Fibroblast of skin of abdomen (primary cell): ENCODE data around the gene CNGA2. TPM values are rescaled to one million over a fixed set of nuclear protein-coding genes. Genes with fewer than 3 reads are reported as not detected.

Experiments used
- DNase-seq: peaks from one replicate; pipeline ENCODE4 v3.0.0-alpha.2; 2013
- polyA plus RNA-seq, 2 experiments: library from polyadenylated mRNA; unstranded; fragments of 120-200 nt; gene quantifications; one replicate each; pipeline ENCODE4 v1.2.1, GENCODE V29; 2013; ENCODE audit not compliant: insufficient read length in 2 of 2

The CNGA2 gene
- polyA plus RNA-seq (2013, experiment 1 of 2; ENCODE audit: insufficient read length), result not detected
- not detected for polyA plus RNA-seq (2013, experiment 2 of 2; ENCODE audit: insufficient read length)

GRCh38 chrX:151734446-151734845 lies at the start of gene CNGA2:
CNGA2 (plus strand) TSS chrX:151734746; CDS start chrX:151738484, 3,738 bp downstream.
- no peak for DNase-seq

- DNase-seq, result no peak
Measured at GRCh38 chrX:151687635-151688034, 46.9 kb upstream of the CNGA2 start.

- DNase-seq, result no peak
Measured at GRCh38 chrX:151688695-151689094, 45.9 kb upstream of the CNGA2 start.

GRCh38 chrX:151692825-151693224 lies 41.7 kb upstream of the CNGA2 start:
- no peak for DNase-seq

GRCh38 chrX:151694121-151694520 lies 40.4 kb upstream of the CNGA2 start:
- DNase-seq, result no peak

GRCh38 chrX:151694661-151695582 lies 39.6 kb upstream of the CNGA2 start, which contains the start of gene PRRG3:
PRRG3 (plus strand) TSS chrX:151695458; CDS start chrX:151698815, 3,357 bp downstream.
- no peak for DNase-seq

- DNase-seq, result no peak
Measured at GRCh38 chrX:151695583-151696340, 38.8 kb upstream of the CNGA2 start.

GRCh38 chrX:151697082-151697481 lies 37.5 kb upstream of the CNGA2 start:
- peak; percentile 10 for DNase-seq

GRCh38 chrX:151697522-151697921 lies 37.0 kb upstream of the CNGA2 start:
- peak; percentile 92 for DNase-seq

GRCh38 chrX:151698485-151698884 lies 36.1 kb upstream of the CNGA2 start:
- DNase-seq, result no peak

- DNase-seq, result no peak
Measured at GRCh38 chrX:151699746-151700145, 34.8 kb upstream of the CNGA2 start.

GRCh38 chrX:151700581-151700980 lies 34.0 kb upstream of the CNGA2 start:
- no peak for DNase-seq

- DNase-seq, result no peak
Measured at GRCh38 chrX:151701071-151701470, 33.5 kb upstream of the CNGA2 start.

GRCh38 chrX:151701531-151701930 lies 33.0 kb upstream of the CNGA2 start:
- DNase-seq, result no peak

- peak; percentile 43 for DNase-seq
Measured at GRCh38 chrX:151702026-151702714, 32.4 kb upstream of the CNGA2 start.

- DNase-seq, result no peak
Measured at GRCh38 chrX:151702741-151703340, 31.7 kb upstream of the CNGA2 start.

GRCh38 chrX:151703487-151703886 lies 31.1 kb upstream of the CNGA2 start:
- DNase-seq, result peak; percentile 31

- no peak for DNase-seq
Measured at GRCh38 chrX:151704041-151704663, 30.4 kb upstream of the CNGA2 start.

GRCh38 chrX:151708821-151709220 lies 25.7 kb upstream of the CNGA2 start:
- DNase-seq, result no peak

GRCh38 chrX:151710457-151710856 lies 24.1 kb upstream of the CNGA2 start:
- peak; percentile 14 for DNase-seq

GRCh38 chrX:151711154-151711553 lies 23.4 kb upstream of the CNGA2 start:
- no peak for DNase-seq

- DNase-seq, result no peak
Measured at GRCh38 chrX:151711787-151712186, 22.8 kb upstream of the CNGA2 start.
